Hepatocyte (in vitro differentiated cells): ENCODE results near the gene GNB3. TPM values are rescaled to one million over a fixed set of nuclear protein-coding genes. Genes with fewer than 3 reads are reported as not detected.
A peak's percentile ranks its signal among the peaks of the same experiment; 100 is the strongest.

Source experiments
- DNase-seq: peaks from one replicate; pipeline ENCODE4 v3.0.0-alpha.2; 2016; ENCODE audit warnings: low spot score
- H2AFZ ChIP-seq: fragments of 200-600 bp; sonication (generic); 2 replicates; pipeline ENCODE4 v1.6.0; 2016; ENCODE audit warnings: antibody characterized with exemption, mild to moderate bottlenecking
- H3K27ac ChIP-seq: fragments of 200-600 bp; sonication (generic); 2 replicates; pipeline ENCODE4 v1.5.1; 2016; ENCODE audit warnings: mild to moderate bottlenecking
- H3K27me3 ChIP-seq: fragments of 200-600 bp; sonication (generic); 2 replicates; pipeline ENCODE4 v1.6.1; 2016
- H3K36me3 ChIP-seq: fragments of 200-600 bp; sonication (generic); replicated peaks from 2 replicates; pipeline ENCODE4 v1.5.1; 2016; ENCODE audit warnings: low read depth; ENCODE audit not compliant: insufficient read depth
- H3K4me1 ChIP-seq: fragments of 200-600 bp; sonication (generic); 2 replicates; pipeline ENCODE4 v1.5.1; 2016; ENCODE audit warnings: mild to moderate bottlenecking, moderate library complexity; ENCODE audit not compliant: insufficient read depth
- H3K4me2 ChIP-seq: fragments of 200-600 bp; sonication (generic); 2 replicates; pipeline ENCODE4 v1.6.0; 2016
- H3K4me3 ChIP-seq: fragments of 200-600 bp; sonication (generic); 2 replicates; pipeline ENCODE4 v1.5.1; 2016; ENCODE audit warnings: mild to moderate bottlenecking
- H3K79me2 ChIP-seq: fragments of 200-600 bp; sonication (generic); 2 replicates; pipeline ENCODE4 v1.6.0; 2017; ENCODE audit warnings: mild to moderate bottlenecking
- H3K9me2 ChIP-seq: fragments of 200-600 bp; sonication (generic); replicated peaks from 2 replicates; pipeline ENCODE4 v1.6.0; 2017; ENCODE audit warnings: mild to moderate bottlenecking; ENCODE audit not compliant: insufficient read depth
- H3K9me3 ChIP-seq: fragments of 200-600 bp; sonication (generic); 2 replicates; pipeline ENCODE4 v1.5.1; 2016; ENCODE audit warnings: low read depth, mild to moderate bottlenecking
- H4K20me1 ChIP-seq: fragments of 200-600 bp; sonication (generic); 2 replicates; pipeline ENCODE4 v1.6.0; 2016; ENCODE audit warnings: mild to moderate bottlenecking; ENCODE audit not compliant: insufficient read depth, poor library complexity, severe bottlenecking
- CTCF ChIP-seq: fragments of 200-600 bp; sonication (generic); IDR thresholded peaks from 2 replicates; pipeline ENCODE4 v1.5.1; 2016; ENCODE audit warnings: antibody characterized with exemption, mild to moderate bottlenecking; ENCODE audit not compliant: poor library complexity
- EZH2 ChIP-seq: fragments of 200-600 bp; sonication (generic); IDR thresholded peaks from 2 replicates; pipeline ENCODE4 v1.6.1; 2016; ENCODE audit warnings: antibody characterized with exemption, mild to moderate bottlenecking, borderline replicate concordance
- EZH2phosphoT487 ChIP-seq: fragments of 200-600 bp; sonication (generic); IDR thresholded peaks from one replicate; pipeline ENCODE4 v1.6.1; 2018; ENCODE audit warnings: antibody characterized with exemption, mild to moderate bottlenecking, low read depth, moderate library complexity; ENCODE audit not compliant: unreplicated experiment, severe bottlenecking
- WGBS: methylation state at CpG from one replicate; pipeline ENCODE4 v1.1.6; 2016; ENCODE audit warnings: low lambda C conversion rate; ENCODE audit errors: missing lambda C conversion rate; 5-methylcytosine and 5-hydroxymethylcytosine counted together
- polyA plus RNA-seq: library from polyadenylated mRNA; unstranded; fragments of >200 nt; fragmentation: Nextera tagmentation; extraction: Ambion mirVana; gene quantifications from 2 replicates; pipeline ENCODE4 v1.2.1, GENCODE V29; 2016
- total RNA-seq: library from RNA; depleted of rRNA; stranded (reverse); fragments of >200 nt; gene quantifications from 2 replicates; pipeline ENCODE4 v1.2.3, GENCODE V29; 2014

GNB3 gene
- total and polyA plus RNA-seq, 2 experiments from 2014 or later, result 2.6 to 10.2 TPM

GRCh38 chr12:6796576-6796975 is 44.1 kb upstream of the GNB3 start:
- no peaks in the 10 kb centered on the region for H3K79me2 ChIP-seq
- TF ChIP-seq CTCF (no peak), EZH2phosphoT487 (no peak), EZH2 (no peak)
- H4K20me1 ChIP-seq, result no peaks in the 10 kb centered on the region

GRCh38 chr12:6799147-6799546 is 41.6 kb upstream of the GNB3 start:
- TF ChIP-seq EZH2phosphoT487 (no peak), CTCF (no peak), EZH2 (no peak)
- Histone ChIP-seq H3K27ac (no peak overlapping the region), H3K4me3 (no peak overlapping the region), H3K36me3 (no peaks in the 10 kb centered on the region), H3K9me3 (no peaks in the 10 kb centered on the region), H3K27me3 (no peaks in the 10 kb centered on the region), H3K9me2 (no peaks in the 10 kb centered on the region), H3K4me2 (no peak overlapping the region), H4K20me1 (no peaks in the 10 kb centered on the region), H3K79me2 (no peaks in the 10 kb centered on the region), H3K4me1 (no peaks in the 10 kb centered on the region), H2AFZ (no peak overlapping the region)
- WGBS, result 97% methylated on average over 5 of the region's 5 CpGs
- DNase-seq, result no peak

More at GRCh38 chr12:6796576-6796975, 44.1 kb upstream of the GNB3 start:
- H3K4me2 ChIP-seq, result no peak overlapping the region
- no peaks in the 10 kb centered on the region for H3K9me2 ChIP-seq
- no peaks in the 10 kb centered on the region for H3K36me3 ChIP-seq
- DNase-seq, result no peak
- H3K27me3 ChIP-seq, result no peaks in the 10 kb centered on the region
- H3K9me3 ChIP-seq, result no peaks in the 10 kb centered on the region
- peak overlapping the region; percentile 40 for H3K27ac ChIP-seq
- H3K4me3 ChIP-seq, result no peak overlapping the region
- H2AFZ ChIP-seq, result no peak overlapping the region
- H3K4me1 ChIP-seq, result peaks cover 8% of the 10 kb centered on the region
- 85% methylated on average over 4 of the region's 4 CpGs for WGBS

GRCh38 chr12:6807170-6807569 is 33.6 kb upstream of the GNB3 start:
- Histone ChIP-seq H3K36me3 (no peaks in the 10 kb centered on the region), H2AFZ (no peak overlapping the region), H3K4me1 (no peaks in the 10 kb centered on the region), H3K9me2 (no peaks in the 10 kb centered on the region), H4K20me1 (no peaks in the 10 kb centered on the region), H3K9me3 (no peaks in the 10 kb centered on the region), H3K27ac (no peak overlapping the region), H3K4me3 (no peak overlapping the region), H3K27me3 (no peaks in the 10 kb centered on the region), H3K79me2 (no peaks in the 10 kb centered on the region), H3K4me2 (no peak overlapping the region)
- WGBS, result 73% methylated on average over 1 of the region's 1 CpG
- TF ChIP-seq EZH2 (no peak), EZH2phosphoT487 (no peak), CTCF (no peak)
- DNase-seq, result no peak

- Histone ChIP-seq H3K4me1 (no peaks in the 10 kb centered on the region), H3K79me2 (no peaks in the 10 kb centered on the region), H4K20me1 (no peaks in the 10 kb centered on the region), H3K27me3 (no peaks in the 10 kb centered on the region), H3K9me3 (no peaks in the 10 kb centered on the region), H3K27ac (no peak overlapping the region), H3K4me3 (no peak overlapping the region), H2AFZ (no peak overlapping the region), H3K9me2 (no peaks in the 10 kb centered on the region), H3K36me3 (no peaks in the 10 kb centered on the region), H3K4me2 (no peak overlapping the region)
- WGBS, result 77% methylated on average over 10 of the region's 10 CpGs
- TF ChIP-seq CTCF, result no peak
- no peak for TF ChIP-seq EZH2
- no peak for TF ChIP-seq EZH2phosphoT487
- DNase-seq, result no peak
Observed at GRCh38 chr12:6809056-6809455, 31.7 kb upstream of the GNB3 start.
